Measurements from ENCODE around the gene DPYSL4. TPM values are rescaled to one million over a fixed set of nuclear protein-coding genes. Genes with fewer than 3 reads are reported as not detected.

The DPYSL4 gene
- total and polyA plus RNA-seq, 2 experiments from 2014 or later = 10.6 to 23.9 TPM

GRCh38 chr10:132175907-132176581 lies 10.7 kb upstream of the DPYSL4 start (continued):
- TF ChIP-seq EZH2 (IDR thresholded peaks at IDR 0.05; ENCODE audit: low read depth, unreplicated experiment) = no peak
- no peak for TF ChIP-seq CREB1 (CRISPR knock-in tag; IDR thresholded peaks at IDR 0.05; ENCODE audit: low read depth)
- no peak for TF ChIP-seq REST (IDR thresholded peaks at IDR 0.05; ENCODE audit: unreplicated experiment)
- no peak for TF ChIP-seq ZNF114 (CRISPR knock-in tag; IDR thresholded peaks at IDR 0.05)
- TF ChIP-seq CTCF (conservative IDR thresholded peaks at IDR 0.05; ENCODE audit: low read depth in 2 of 2) = no peak
- no peak for TF ChIP-seq NANOG (IDR thresholded peaks at IDR 0.05; ENCODE audit: borderline replicate concordance)
- no peak for TF ChIP-seq EZH2phosphoT487 (IDR thresholded peaks at IDR 0.05; ENCODE audit: unreplicated experiment)
- no peak for TF ChIP-seq ETS1 (IDR thresholded peaks at IDR 0.05)
- TF ChIP-seq STAT1 (IDR thresholded peaks at IDR 0.05; ENCODE audit: unreplicated experiment) = no peak

- H3K4me2 ChIP-seq = peak overlapping the region; percentile 20; the same call in 1 of the 2 replicates
- H3K9me3 Mint-ChIP-seq = peaks cover 25% of the 10 kb centered on the region
- no peaks in the 10 kb centered on the region for H3F3A ChIP-seq (replicated peaks; ENCODE audit: low read depth)
- H3K36me3 ChIP-seq (ENCODE audit: insufficient read depth) = no peaks in the 10 kb centered on the region
- H4K20me1 ChIP-seq (replicated peaks; ENCODE audit: insufficient read depth) = no peaks in the 10 kb centered on the region
- peaks cover 21% of the 10 kb centered on the region for H3K27me3 Mint-ChIP-seq (ENCODE audit: insufficient read depth, low read depth, poor library complexity)
- DNase-seq (ENCODE audit: low spot score) (no peak), ATAC-seq (no peak; the same call in 2 of the 3 replicates)
- H3K79me2 ChIP-seq (replicated peaks; ENCODE audit: insufficient read depth) = no peaks in the 10 kb centered on the region
- TF ChIP-seq STAT1 (IDR thresholded peaks at IDR 0.05; ENCODE audit: unreplicated experiment) = no peak
- no peak overlapping the region for H3K27ac ChIP-seq (ENCODE audit: low read depth)
- no peak overlapping the region for H3K27ac Mint-ChIP-seq
- peak overlapping the region; percentile 76; the same call in 1 of the 2 replicates for H2AFZ ChIP-seq
- H3K27me3 ChIP-seq (ENCODE audit: insufficient read depth) = no peaks in the 10 kb centered on the region
- H3K9me2 ChIP-seq (ENCODE audit: insufficient read depth) = no peaks in the 10 kb centered on the region
- H3K4me3 Mint-ChIP-seq = peak overlapping the region; percentile 27; the same call in 1 of the 3 replicates
- H3K4me1 ChIP-seq (ENCODE audit: insufficient read depth) = no peaks in the 10 kb centered on the region
- no peak overlapping the region for H3K4me3 ChIP-seq
- peaks cover 5% of the 10 kb centered on the region for H3K36me3 Mint-ChIP-seq (ENCODE audit: low read depth)
- H3K4me1 Mint-ChIP-seq = peaks cover 16% of the 10 kb centered on the region
These were observed 9.9 kb upstream of the DPYSL4 start for GRCh38 chr10:132176623-132177500.

Data from GM23338 (cell line).